ENCODE results near the gene PABPN1L.

The PABPN1L gene

DNA sequence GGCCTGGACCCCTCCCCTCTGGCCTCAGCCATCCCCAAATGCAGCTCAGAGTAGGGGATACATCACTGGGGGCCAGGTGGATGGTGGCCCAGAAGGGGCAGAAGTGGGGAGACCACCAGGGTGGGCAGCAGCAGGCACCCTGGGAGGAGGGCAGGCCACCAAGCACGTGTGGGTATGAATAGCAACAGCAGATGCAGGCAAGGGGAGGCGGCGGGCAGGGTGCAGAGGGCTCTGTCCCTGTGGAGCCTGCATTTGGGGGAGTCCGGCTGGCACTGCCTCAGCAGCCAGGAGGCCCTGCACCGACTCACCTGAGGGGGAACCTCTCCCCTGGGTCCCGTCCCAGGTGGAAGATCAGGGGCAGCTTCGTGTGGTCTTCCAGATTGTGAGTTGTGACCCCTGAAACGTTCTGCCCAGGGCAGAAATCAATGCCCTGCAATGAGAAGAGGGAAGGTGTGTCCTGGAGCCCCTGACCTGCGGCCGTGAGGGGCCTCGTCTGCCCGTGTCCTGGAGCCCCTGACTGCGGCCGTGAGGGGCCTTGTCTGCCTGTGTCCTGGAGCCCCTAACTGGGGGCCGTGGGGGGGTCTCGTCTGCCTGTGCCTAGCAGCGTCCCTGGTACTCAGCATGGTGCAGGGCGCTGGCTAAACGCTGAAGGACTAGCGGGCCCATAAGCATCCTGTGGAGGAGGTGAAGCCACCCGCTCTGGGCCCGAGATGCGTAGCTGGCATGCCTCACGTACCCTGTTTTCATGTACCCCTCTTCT, 44.0 kb downstream of the PABPN1L start:
- TF ChIP-seq, protein P1, sequence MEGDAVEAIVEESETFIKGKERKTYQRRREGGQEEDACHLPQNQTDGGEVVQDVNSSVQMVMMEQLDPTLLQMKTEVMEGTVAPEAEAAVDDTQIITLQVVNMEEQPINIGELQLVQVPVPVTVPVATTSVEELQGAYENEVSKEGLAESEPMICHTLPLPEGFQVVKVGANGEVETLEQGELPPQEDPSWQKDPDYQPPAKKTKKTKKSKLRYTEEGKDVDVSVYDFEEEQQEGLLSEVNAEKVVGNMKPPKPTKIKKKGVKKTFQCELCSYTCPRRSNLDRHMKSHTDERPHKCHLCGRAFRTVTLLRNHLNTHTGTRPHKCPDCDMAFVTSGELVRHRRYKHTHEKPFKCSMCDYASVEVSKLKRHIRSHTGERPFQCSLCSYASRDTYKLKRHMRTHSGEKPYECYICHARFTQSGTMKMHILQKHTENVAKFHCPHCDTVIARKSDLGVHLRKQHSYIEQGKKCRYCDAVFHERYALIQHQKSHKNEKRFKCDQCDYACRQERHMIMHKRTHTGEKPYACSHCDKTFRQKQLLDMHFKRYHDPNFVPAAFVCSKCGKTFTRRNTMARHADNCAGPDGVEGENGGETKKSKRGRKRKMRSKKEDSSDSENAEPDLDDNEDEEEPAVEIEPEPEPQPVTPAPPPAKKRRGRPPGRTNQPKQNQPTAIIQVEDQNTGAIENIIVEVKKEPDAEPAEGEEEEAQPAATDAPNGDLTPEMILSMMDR (IDR thresholded peaks at IDR 0.05; ENCODE audit: insufficient read depth, low read length, missing control alignments): no peak
- POLR2A ChIA-PET: no interaction called here
- CTCF ChIA-PET: interaction anchor here (1.7 kb wide), 1 partner anchor 36 kb away, joined by 5 read pairs; no protein-coding TSS in a partner anchor
- no peak overlapping the region for H3K4me3 ChIP-seq (ENCODE audit: low read depth, low read length)
- no peak for DNase-seq (ENCODE audit: low read depth, low spot score)

DNA sequence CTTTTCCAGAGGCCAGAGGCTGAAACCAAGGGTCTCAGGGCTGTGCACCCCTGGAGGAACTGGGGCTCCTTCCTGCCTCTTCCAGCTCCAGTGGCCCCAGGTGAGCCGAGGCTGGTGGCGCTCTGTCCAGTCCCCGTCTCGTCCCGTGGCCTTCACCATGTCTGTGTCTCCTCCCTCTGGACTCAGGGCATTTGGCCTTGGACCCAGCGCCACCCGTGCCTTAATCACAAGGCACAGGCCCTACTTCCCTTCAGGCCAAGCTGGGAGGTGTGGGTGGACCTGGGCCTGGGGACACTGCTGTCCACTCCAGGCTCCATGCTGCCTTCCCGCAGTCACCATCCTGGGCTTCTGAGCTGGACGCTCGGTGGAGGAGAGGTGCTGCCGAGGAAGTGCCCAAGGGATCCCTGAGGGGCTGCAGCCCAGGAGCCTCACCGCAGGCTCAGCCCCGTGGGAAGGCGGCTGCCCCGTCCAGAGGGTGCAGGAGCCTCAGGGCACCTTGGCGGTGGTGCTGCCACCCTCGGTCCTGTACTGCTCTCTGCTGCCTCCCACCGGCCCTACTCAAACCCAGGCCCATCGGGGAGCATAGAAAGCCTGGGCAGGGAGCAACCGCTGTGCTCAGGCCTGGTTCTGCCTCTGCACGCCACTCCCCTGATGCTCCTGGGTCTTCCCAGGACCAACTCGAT, 45.2 kb downstream of the PABPN1L start:
- TF ChIP-seq, protein P1 (IDR thresholded peaks at IDR 0.05; ENCODE audit: insufficient read depth, low read length, missing control alignments): no peak
- ChIA-PET POLR2A (interaction anchor here (0.6 kb wide), 1 partner anchor 10 kb away, joined by 3 read pairs; no protein-coding TSS in a partner anchor), CTCF (interaction anchor here (1.1 to 1.7 kb wide), 3 partner anchors 12 to 346 kb away, joined by 3 to 5 read pairs (median 4); no protein-coding TSS in a partner anchor)
- H3K4me3 ChIP-seq (ENCODE audit: low read depth, low read length): no peak overlapping the region
- DNase-seq (ENCODE audit: low read depth, low spot score): no peak

DNA sequence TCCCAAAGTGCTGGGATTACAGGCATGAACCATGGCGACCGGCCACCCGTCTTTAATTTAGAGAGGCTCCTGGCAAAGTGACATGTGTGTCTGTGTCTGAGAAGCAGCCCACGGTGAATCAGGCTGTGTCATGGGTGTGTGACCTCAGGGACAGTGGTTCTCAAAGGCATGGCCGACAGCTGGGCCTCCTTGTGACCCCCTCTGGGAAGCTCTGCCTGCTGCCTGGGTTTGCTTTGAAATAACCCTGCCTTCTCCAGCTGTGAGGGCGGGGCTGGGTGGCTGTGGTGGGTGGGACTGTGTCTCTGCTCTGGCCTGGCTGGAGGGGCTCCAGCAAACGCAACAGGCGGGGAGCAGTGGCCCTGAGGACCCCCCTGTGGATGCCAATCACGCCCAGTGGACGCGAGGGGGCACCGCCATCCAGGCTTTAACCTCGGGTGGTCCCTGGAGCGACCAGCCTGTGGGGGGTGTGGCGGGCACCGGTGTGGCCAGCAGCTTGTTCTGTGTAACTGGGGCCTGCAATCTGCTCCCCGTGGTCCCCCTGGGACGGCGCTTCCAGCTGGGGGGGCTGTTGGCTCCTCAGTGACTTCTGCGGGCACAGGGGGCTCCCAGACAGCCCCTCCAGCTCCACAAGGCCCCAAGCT, 46.0 kb downstream of the PABPN1L start:
- CTCF ChIA-PET: interaction anchor here (0.7 to 1.7 kb wide), 4 partner anchors 8 to 347 kb away, joined by 3 to 5 read pairs (median 4); no protein-coding TSS in a partner anchor
- TF ChIP-seq, protein P1 (IDR thresholded peaks at IDR 0.05; ENCODE audit: insufficient read depth, low read length, missing control alignments): no peak
- POLR2A ChIA-PET: no interaction called here
- no peak for DNase-seq (ENCODE audit: low read depth, low spot score)
- no peak overlapping the region for H3K4me3 ChIP-seq (ENCODE audit: low read depth, low read length)

DNA sequence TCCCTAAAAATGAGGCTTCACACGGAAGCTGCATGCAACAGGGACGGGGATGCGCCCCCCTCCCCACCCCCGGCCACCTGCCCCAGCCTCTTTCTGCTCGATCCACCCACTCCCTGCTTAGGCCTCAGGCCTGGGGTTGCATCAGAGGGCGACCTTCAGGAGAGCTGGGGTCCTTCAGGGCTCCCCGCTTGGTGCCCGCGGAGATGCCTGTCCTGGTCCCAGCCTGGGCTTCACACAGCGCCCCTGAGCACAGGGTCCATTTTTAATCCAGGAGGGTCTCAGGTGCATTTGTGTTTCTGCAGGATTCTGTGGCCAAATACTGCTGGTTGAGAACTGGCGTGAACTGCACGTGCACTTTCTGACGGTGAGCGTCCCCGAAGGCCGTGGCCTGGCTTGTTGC, 47.3 kb downstream of the PABPN1L start:
- DNase-seq (ENCODE audit: low read depth, low spot score): no peak
- H3K4me3 ChIP-seq (ENCODE audit: low read depth, low read length): no peak overlapping the region
- POLR2A ChIA-PET: no interaction called here
- TF ChIP-seq, protein P1 (IDR thresholded peaks at IDR 0.05; ENCODE audit: insufficient read depth, low read length, missing control alignments): no peak
- CTCF ChIA-PET: interaction anchor here (1.2 kb wide), 2 partner anchors 9 to 11 kb away, joined by 3 to 5 read pairs; no protein-coding TSS in a partner anchor

DNA sequence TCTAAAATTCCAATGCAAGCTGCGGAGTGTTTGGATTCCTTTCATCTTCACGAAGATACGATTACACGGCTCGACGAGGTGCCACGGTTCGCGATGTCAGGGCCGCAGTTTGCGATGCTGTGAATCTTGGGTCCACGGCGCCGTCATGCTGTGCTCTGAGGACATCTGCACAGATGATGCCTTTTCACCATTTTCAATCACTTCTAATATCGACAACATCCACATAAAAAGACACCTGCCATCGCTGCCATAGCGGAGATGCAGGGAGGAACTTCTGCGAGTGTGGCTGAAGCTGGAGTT, 47.9 kb downstream of the PABPN1L start:
- H3K4me3 ChIP-seq (ENCODE audit: low read depth, low read length): no peak overlapping the region
- POLR2A ChIA-PET: no interaction called here
- CTCF ChIA-PET: interaction anchor here (0.8 to 4.3 kb wide), 5 partner anchors 9 to 398 kb away, joined by 3 to 20 read pairs (median 4); partner anchors contain the start of genes GALNS and TRAPPC2L
- DNase-seq (ENCODE audit: low read depth, low spot score): no peak
- TF ChIP-seq, protein P1 (IDR thresholded peaks at IDR 0.05; ENCODE audit: insufficient read depth, low read length, missing control alignments): no peak

Data from AG04449 (cell line).